Omental fat pad (tissue), 4 donors: ENCODE results near the gene UXS1. TPM values are rescaled to one million over a fixed set of nuclear protein-coding genes. Genes with fewer than 3 reads are reported as not detected.

Source experiments
- ATAC-seq: fragments of 150-250 bp; one replicate; pipeline ENCODE4 v1.9.1; 2016; ENCODE audit warnings: mild to moderate bottlenecking, moderate library complexity; ENCODE audit not compliant: low FRiP score
- DNase-seq: peaks from one replicate; pipeline ENCODE4 v3.0.0-alpha.2; 2019; ENCODE audit warnings: low spot score
- total RNA-seq, 4 donors: library from RNA; depleted of rRNA; stranded (reverse); fragments of >200 nt; gene quantifications; one replicate each; pipeline ENCODE4 v1.1.0, GENCODE V29; 2016
- TF ChIP-seq, protein P1 (sequence below), 3 donors: fragments of 450-650 bp; IDR thresholded peaks; one replicate each; pipeline ENCODE4 v1.5.1; 2016 to 2017; ENCODE audit warnings: antibody characterized with exemption in 3 of 3, mild to moderate bottlenecking in 3 of 3, moderate library complexity in 2 of 3

UXS1 gene
- total RNA-seq, 4 donors from 2014 or later, result 29.2 to 79.4 (median 38.5) TPM

DNA sequence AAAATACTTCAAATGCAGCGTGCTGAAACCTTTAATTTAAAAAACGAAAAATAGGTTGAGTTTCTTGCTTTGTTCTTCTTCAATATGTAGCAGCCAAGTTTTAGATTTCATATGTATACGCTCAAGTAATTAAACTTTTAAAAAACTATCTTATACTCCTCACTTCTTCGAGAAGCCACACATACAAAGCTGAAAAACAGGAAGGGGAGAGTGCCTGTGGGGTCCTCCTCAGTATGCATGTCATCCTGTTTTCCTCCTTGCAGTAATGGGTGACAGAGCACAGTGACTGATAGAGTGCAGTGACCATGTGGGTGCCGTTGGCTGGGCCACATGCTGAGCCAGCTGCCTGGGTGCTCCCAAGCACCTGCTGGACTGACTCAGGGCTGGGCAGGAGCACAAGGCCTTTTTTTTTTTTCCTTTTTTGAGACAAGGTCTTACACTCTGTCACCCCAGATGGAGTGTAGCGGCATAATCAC lies 33.3 kb downstream of the UXS1 start:
- DNase-seq (no peak), ATAC-seq (no peak)
- TF ChIP-seq, protein P1, sequence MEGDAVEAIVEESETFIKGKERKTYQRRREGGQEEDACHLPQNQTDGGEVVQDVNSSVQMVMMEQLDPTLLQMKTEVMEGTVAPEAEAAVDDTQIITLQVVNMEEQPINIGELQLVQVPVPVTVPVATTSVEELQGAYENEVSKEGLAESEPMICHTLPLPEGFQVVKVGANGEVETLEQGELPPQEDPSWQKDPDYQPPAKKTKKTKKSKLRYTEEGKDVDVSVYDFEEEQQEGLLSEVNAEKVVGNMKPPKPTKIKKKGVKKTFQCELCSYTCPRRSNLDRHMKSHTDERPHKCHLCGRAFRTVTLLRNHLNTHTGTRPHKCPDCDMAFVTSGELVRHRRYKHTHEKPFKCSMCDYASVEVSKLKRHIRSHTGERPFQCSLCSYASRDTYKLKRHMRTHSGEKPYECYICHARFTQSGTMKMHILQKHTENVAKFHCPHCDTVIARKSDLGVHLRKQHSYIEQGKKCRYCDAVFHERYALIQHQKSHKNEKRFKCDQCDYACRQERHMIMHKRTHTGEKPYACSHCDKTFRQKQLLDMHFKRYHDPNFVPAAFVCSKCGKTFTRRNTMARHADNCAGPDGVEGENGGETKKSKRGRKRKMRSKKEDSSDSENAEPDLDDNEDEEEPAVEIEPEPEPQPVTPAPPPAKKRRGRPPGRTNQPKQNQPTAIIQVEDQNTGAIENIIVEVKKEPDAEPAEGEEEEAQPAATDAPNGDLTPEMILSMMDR (IDR thresholded peaks at IDR 0.05), result no peak

DNA sequence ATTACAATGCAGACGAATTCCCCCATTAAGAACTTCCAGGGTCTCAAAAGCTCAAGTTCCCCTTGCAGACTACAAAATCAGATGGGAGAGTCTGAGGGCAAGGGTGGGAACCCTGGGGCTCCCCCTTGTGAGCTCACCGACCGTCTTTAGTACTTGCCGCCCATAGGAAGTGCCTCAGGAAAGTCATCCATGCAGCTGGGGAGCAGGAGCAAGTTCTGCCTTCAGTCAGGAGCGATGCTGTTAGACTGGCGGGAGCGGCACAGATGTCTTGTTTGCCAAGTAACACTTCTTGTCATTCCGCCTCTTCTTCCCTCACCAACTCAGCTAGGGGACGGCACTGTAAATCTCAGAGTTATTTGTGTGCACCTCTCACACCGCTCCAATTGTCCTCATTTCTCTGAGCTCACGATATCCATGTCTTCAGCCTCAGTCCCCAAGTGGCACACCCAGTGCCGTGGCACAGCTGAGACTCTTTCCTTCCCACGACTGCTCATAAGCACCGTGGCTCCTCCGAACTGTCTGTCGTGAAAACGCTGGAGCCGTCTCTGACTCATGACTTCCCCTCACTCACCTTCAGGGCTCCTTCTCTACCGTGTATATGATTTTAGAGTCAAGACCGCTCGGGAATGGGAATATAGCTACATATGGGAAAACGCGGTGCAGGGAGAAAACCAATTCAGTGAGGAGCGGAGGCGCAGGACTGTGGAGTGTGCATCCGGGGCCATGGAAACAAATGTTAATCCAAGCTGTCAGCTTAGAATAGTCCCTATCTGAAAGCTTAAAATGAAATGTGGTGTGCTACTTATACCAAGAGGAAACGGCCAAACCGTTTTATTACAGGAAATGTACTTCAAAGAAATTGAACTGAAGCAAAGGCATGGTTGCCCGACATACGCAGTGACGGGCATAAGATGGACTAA lies 34.0 kb downstream of the UXS1 start:
- no peak for ATAC-seq
- TF ChIP-seq, protein P1 (IDR thresholded peaks at IDR 0.05), result no peak
- no peak for DNase-seq

DNA sequence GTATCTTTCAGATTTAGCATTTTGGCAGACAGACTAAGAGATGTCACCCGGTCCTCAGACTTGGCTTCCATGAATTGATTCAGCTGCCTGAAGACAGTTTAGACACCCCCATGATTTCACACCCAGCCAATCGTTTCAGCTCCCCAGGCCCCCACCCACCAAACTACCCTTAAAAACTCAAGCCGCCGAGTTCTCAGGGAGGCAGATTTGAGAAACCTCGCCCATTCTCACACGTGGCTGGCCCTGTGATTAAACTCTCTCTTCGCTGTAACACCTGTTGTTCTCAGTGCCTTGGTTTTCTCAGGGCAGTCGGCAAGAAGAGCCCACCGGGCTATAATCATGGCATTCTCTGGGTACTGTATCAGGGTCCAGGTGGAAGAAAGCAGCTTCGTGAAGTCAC lies 35.2 kb downstream of the UXS1 start:
- TF ChIP-seq, protein P1 (IDR thresholded peaks at IDR 0.05), result no peak
- ATAC-seq (no peak), DNase-seq (no peak)

DNA sequence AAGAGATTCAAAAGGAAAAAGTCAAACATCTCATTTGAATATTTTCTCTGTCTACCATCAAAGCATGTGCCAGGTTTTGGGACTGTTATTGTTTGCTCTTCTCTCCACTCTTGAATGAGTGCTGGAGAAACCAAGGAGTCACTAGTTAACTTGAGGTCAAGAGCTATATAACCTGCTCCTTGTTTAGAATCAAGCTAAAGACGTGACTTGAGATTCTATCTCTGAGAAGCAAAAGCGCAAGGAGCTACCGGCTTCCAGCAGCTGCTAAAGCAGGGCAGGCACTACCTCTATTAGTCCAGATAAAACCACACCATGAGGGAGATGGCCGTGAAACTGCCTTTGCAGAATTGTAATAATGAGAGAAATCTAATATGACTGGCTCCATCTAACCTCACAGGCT lies 36.0 kb downstream of the UXS1 start:
- TF ChIP-seq, protein P1 (IDR thresholded peaks at IDR 0.05), result no peak
- no peak for DNase-seq
- ATAC-seq, result no peak

DNA sequence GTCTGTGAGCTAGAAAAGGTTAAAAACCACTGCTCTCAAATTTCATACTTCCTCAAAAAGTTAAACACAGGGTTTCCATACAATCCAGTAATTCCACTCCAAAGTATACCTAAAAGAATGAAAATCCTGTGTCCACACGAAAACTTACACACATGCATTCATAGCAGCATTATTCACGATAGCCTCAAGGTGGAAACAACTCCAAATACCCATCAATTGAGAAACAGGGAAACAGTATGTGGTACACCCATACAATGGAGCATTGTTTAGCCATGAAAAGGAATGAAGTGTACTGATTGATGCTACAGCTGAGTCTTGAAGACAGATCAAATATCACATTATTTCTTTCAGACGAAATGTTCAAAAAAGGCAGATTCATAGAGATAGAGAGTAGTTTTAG lies 36.7 kb downstream of the UXS1 start:
- DNase-seq (no peak), ATAC-seq (no peak)
- TF ChIP-seq, protein P1 (IDR thresholded peaks at IDR 0.05), result no peak

DNA sequence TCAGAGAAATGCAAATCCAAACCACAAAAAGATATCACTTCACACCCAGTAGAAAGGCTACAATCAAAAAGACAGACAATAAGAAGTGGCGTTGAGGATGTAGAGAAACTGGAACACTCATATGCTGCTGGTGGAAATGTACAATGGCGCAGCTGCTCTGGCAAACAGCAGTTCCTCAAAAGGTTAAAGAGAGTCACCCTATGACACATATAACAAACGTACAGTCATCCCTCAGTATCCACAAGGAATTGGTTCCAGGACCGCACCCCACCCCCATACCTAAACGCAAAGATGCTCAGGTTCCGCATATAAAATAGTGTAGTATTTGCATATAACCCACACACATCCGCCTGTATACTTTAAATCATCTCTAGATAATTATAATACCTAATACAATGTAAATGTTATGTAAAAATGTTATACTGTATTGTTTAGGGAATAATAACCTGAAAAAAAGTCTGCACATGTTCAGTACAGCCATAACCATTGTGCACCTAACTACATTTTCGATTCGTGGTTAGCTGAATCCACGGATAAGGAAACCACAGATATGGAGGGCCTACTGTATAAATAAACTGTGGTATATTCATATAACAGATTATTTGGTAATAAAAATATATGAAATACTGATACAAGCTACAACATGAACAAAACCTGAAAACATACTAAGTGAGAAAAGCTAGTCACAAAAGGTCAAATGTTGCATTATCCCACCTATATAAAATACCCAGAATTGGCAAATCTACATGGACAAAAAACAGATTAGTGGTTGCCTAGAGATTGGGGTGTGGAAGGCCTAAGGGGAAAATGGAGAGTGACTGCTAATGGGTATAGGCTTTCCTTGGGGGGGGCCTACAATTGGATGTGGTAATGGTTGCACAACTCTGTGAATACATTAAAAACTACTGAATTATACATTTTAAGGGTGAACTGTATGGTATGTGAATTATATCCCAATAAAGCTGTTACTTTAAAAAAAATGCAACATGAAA lies 37.5 kb downstream of the UXS1 start:
- ATAC-seq (no peak), DNase-seq (no peak)
- TF ChIP-seq, protein P1 (IDR thresholded peaks at IDR 0.05), result no peak
